Endothelial cell of hepatic sinusoid (primary cell): ENCODE measurements around the gene COA3.

Experiments used
- in situ Hi-C: cut with HindIII; loops from 2 replicates; pipeline ENCODE4 v1.10.0; 2017; ENCODE audit warnings: low sequenced_read_pairs

Gene COA3

GRCh38 chr17:42754782-42755181 lies 43.7 kb downstream of the COA3 start:
- in situ Hi-C loops, result no loop called here

DNA sequence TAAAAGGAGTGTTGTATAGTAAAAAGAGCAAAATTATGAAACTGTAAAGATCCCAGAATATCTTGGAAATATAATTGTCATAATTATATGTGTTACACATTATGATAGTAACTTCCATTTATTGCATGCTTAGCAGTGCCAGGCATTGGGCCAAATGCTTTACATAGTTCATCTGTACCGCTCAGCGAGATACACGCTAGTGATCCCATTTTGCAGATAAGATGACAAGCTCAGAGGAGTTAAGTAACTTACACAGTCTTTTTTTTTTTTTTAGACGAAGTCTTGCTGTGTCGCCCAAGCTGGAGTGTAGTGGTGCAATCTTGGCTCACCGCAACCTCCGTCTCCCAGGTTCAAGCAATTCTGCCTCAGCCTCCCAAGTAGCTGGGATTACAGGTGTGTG lies 46.9 kb downstream of the COA3 start:
- in situ Hi-C loops, result no loop called here

DNA sequence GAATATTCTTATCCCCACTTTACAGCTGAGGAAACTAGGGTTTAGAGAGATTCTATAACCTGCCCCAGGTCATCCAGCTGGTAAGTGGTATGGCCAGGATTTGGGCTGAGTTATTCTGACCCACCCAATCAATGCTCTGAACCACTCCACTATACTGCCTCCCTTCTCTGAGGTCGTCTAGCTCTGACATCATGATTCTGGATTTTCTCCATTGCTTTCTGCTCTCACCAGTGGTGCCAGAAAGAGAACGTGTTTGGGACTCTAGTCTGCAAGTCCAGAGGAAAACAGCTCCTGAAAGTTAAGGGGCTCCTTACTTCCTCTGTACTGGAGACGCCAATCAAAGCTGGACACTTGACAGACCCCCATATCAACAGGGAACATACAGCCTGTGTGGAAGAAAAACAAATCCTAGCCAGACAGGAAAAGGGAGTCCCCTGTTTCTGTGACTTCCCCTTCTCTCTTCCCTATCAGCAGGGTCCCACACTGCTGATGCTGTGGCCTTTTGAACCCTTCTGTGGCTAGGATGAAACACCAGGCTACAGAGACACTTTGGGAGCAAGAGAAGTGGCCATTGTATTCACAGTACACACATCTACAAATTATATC lies 47.7 kb downstream of the COA3 start:
- in situ Hi-C loops, result no loop called here

- in situ Hi-C loops, result no loop called here
Measured at GRCh38 chr17:42748908-42749798, 49.4 kb downstream of the COA3 start.

DNA sequence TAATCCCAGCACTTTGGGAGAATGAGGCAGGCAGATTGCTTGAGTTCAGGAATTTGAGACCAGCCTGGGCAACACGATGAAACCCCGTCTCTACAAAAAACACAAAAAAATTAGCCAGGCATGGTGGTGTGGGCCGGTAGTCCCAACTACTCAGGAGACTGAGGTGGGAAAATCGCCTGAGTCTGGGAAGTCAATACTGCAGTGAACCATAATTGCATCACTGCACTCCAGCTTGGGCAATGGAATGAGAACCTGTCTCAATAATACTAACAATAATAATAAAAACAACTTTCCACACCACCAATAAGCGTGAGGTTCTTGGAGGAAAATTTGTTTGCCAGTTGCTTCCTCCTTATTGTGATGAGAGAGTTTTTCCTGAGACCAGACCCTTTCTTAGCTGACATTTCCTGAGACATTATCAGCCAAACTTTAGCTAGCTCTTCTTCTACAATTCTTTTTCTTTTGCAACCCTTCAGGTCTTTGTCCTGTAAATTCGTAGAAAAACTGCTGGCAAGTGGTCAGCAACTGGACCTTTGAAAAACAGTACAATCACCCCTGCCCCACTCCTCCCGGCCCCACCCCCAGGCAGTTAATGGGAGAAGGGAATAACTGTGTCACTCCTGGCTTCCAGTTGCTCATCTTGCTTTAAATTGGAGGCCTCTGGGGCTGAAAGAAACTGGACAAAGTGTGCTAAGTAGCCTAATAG lies 50.1 kb downstream of the COA3 start:
- in situ Hi-C loops, result no loop called here
